ENCODE results near the gene TIAL1. TPM values are rescaled to one million over a fixed set of nuclear protein-coding genes. Genes with fewer than 3 reads are reported as not detected.

TIAL1 gene
- total and polyA plus RNA-seq, 4 donors, result 19.7 to 28.7 (median 23.4) TPM

DNA sequence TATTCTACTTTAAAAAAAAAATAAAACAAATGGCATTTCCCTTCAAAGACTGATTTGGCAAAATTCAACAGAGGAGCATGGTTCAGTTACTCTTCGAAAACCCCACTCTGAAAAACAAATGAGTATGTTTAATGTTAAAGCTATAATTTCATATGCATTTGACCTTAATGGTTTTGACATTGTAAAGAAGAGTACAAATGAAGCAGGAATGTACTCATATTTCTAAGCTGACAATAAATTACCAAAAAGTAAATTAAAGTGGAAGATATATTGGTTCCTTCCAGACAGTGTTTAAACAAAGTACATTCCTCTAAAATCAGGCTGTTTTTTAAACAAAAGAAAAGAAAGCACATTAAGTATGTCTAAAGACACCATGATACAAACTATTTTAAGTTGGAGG lies 70.6 kb downstream of the TIAL1 start:
- no peak overlapping the region for H3K4me3 ChIP-seq (ENCODE audit: low read depth in 1 of 3, low read length in 3 of 3)
- H3K27ac ChIP-seq (ENCODE audit: low read depth in 1 of 2, low read length in 2 of 2), result no peak overlapping the region
- H3K36me3 ChIP-seq (ENCODE audit: control insufficient read depth in 4 of 4, insufficient read depth in 3 of 4, low read depth in 1 of 4, low read length in 3 of 4), result peaks cover 0 to 2% (median 0%) of the 10 kb centered on the region in 4 donors
- H3K27me3 ChIP-seq (ENCODE audit: control insufficient read depth in 4 of 4, insufficient read depth in 4 of 4, low read length in 3 of 4), result no peaks in the 10 kb centered on the region
- 89% methylated on average over 1 of the region's 1 CpG for WGBS
- no peak overlapping the region for H3K9ac ChIP-seq (ENCODE audit: low read depth in 1 of 2, low read length in 2 of 2)
- no peak for DNase-seq (ENCODE audit: low spot score)
- no peaks in the 10 kb centered on the region for H3K4me1 ChIP-seq (ENCODE audit: control insufficient read depth in 4 of 4, insufficient read depth in 4 of 4, low read length in 3 of 4)
- TF ChIP-seq, protein P1, sequence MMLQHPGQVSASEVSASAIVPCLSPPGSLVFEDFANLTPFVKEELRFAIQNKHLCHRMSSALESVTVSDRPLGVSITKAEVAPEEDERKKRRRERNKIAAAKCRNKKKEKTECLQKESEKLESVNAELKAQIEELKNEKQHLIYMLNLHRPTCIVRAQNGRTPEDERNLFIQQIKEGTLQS (IDR thresholded peaks at IDR 0.05), result no peak
- TF ChIP-seq EGR1 (IDR thresholded peaks at IDR 0.05; ENCODE audit: low read depth in 2 of 2) (no peak), YY1 (IDR thresholded peaks at IDR 0.05) (no peak)
- TF ChIP-seq, protein P2, sequence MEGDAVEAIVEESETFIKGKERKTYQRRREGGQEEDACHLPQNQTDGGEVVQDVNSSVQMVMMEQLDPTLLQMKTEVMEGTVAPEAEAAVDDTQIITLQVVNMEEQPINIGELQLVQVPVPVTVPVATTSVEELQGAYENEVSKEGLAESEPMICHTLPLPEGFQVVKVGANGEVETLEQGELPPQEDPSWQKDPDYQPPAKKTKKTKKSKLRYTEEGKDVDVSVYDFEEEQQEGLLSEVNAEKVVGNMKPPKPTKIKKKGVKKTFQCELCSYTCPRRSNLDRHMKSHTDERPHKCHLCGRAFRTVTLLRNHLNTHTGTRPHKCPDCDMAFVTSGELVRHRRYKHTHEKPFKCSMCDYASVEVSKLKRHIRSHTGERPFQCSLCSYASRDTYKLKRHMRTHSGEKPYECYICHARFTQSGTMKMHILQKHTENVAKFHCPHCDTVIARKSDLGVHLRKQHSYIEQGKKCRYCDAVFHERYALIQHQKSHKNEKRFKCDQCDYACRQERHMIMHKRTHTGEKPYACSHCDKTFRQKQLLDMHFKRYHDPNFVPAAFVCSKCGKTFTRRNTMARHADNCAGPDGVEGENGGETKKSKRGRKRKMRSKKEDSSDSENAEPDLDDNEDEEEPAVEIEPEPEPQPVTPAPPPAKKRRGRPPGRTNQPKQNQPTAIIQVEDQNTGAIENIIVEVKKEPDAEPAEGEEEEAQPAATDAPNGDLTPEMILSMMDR (IDR thresholded peaks at IDR 0.05; ENCODE audit: low read depth, low read length, missing input control), result no peak
- TF ChIP-seq, protein P3, sequence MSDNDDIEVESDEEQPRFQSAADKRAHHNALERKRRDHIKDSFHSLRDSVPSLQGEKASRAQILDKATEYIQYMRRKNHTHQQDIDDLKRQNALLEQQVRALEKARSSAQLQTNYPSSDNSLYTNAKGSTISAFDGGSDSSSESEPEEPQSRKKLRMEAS (IDR thresholded peaks at IDR 0.05), result no peak
- TF ChIP-seq, protein P4, sequence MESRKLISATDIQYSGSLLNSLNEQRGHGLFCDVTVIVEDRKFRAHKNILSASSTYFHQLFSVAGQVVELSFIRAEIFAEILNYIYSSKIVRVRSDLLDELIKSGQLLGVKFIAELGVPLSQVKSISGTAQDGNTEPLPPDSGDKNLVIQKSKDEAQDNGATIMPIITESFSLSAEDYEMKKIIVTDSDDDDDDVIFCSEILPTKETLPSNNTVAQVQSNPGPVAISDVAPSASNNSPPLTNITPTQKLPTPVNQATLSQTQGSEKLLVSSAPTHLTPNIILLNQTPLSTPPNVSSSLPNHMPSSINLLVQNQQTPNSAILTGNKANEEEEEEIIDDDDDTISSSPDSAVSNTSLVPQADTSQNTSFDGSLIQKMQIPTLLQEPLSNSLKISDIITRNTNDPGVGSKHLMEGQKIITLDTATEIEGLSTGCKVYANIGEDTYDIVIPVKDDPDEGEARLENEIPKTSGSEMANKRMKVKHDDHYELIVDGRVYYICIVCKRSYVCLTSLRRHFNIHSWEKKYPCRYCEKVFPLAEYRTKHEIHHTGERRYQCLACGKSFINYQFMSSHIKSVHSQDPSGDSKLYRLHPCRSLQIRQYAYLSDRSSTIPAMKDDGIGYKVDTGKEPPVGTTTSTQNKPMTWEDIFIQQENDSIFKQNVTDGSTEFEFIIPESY (IDR thresholded peaks at IDR 0.05), result no peak
- no peaks in the 10 kb centered on the region for H3K9me3 ChIP-seq (ENCODE audit: control insufficient read depth in 4 of 4, low read length in 3 of 4)

DNA sequence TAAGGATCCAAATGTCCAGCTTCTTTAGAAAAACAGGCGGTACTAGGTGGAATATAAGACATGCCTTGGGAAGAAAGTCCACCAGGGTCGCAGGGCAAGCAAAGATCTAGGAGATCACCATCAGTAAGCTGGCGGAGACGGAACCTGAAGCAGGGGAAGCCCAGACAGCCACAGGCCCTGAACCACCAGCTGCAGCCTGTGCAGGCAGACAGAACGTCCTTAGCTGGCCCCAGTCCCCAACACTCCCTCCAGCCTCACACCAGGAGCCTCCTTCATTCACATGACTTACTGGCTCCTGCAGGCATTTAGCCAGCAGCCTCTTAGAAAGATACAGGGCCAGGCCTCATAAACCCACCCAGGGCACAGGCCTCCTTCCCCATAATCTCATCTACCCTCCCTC lies 71.6 kb downstream of the TIAL1 start:
- Histone ChIP-seq H3K9me3 (ENCODE audit: control insufficient read depth in 4 of 4, low read length in 3 of 4) (no peaks in the 10 kb centered on the region), H3K4me1 (ENCODE audit: control insufficient read depth in 4 of 4, insufficient read depth in 4 of 4, low read length in 3 of 4) (no peaks in the 10 kb centered on the region), H3K9ac (ENCODE audit: low read depth in 1 of 2, low read length in 2 of 2) (no peak overlapping the region), H3K36me3 (ENCODE audit: control insufficient read depth in 4 of 4, insufficient read depth in 3 of 4, low read depth in 1 of 4, low read length in 3 of 4) (peaks cover 0 to 2% (median 0%) of the 10 kb centered on the region in 4 donors), H3K4me3 (ENCODE audit: low read depth in 1 of 3, low read length in 3 of 3) (no peak overlapping the region), H3K27me3 (ENCODE audit: control insufficient read depth in 4 of 4, insufficient read depth in 4 of 4, low read length in 3 of 4) (no peaks in the 10 kb centered on the region), H3K27ac (ENCODE audit: low read depth in 1 of 2, low read length in 2 of 2) (no peak overlapping the region)
- no peak for DNase-seq (ENCODE audit: low spot score)
- 94% methylated on average over 5 of the region's 5 CpGs for WGBS
- TF ChIP-seq FOXA2 (IDR thresholded peaks at IDR 0.05) (no peak), TAF1 (conservative IDR thresholded peaks at IDR 0.05) (no peak), RAD21 (IDR thresholded peaks at IDR 0.05) (no peak), GABPA (IDR thresholded peaks at IDR 0.05 in 1 of 2, conservative IDR thresholded peaks at IDR 0.05 in 1 of 2) (no peak), YY1 (IDR thresholded peaks at IDR 0.05) (no peak), RXRA (IDR thresholded peaks at IDR 0.05) (no peak), FOXA1 (IDR thresholded peaks at IDR 0.05) (no peak)
- TF ChIP-seq, protein P5, sequence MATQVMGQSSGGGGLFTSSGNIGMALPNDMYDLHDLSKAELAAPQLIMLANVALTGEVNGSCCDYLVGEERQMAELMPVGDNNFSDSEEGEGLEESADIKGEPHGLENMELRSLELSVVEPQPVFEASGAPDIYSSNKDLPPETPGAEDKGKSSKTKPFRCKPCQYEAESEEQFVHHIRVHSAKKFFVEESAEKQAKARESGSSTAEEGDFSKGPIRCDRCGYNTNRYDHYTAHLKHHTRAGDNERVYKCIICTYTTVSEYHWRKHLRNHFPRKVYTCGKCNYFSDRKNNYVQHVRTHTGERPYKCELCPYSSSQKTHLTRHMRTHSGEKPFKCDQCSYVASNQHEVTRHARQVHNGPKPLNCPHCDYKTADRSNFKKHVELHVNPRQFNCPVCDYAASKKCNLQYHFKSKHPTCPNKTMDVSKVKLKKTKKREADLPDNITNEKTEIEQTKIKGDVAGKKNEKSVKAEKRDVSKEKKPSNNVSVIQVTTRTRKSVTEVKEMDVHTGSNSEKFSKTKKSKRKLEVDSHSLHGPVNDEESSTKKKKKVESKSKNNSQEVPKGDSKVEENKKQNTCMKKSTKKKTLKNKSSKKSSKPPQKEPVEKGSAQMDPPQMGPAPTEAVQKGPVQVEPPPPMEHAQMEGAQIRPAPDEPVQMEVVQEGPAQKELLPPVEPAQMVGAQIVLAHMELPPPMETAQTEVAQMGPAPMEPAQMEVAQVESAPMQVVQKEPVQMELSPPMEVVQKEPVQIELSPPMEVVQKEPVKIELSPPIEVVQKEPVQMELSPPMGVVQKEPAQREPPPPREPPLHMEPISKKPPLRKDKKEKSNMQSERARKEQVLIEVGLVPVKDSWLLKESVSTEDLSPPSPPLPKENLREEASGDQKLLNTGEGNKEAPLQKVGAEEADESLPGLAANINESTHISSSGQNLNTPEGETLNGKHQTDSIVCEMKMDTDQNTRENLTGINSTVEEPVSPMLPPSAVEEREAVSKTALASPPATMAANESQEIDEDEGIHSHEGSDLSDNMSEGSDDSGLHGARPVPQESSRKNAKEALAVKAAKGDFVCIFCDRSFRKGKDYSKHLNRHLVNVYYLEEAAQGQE (IDR thresholded peaks at IDR 0.05), result no peak
